Measurements from ENCODE around the gene FN3KRP. TPM values are rescaled to one million over a fixed set of nuclear protein-coding genes. Genes with fewer than 3 reads are reported as not detected.

The FN3KRP gene
- total and polyA plus RNA-seq, 2 of the 13 experiments (the other 11 are each of a cell fraction or from before 2014, with no cell fraction given): 22.4 to 28.2 TPM

GRCh38 chr17:82737967-82738877, 21.7 kb downstream of the FN3KRP start (continued):
- TF ChIP-seq AFF4 (CRISPR knock-in tag; IDR thresholded peaks at IDR 0.05) (peak; percentile 94; the same call in 1 of the 2 replicates), ZFP41 (CRISPR knock-in tag; IDR thresholded peaks at IDR 0.05; ENCODE audit: borderline replicate concordance) (peak; percentile 99), SRSF1 (optimal IDR thresholded peaks at IDR 0.05; ENCODE audit: low read depth, low read length) (peak; percentile 99), ZNF317 (CRISPR knock-in tag; IDR thresholded peaks at IDR 0.05) (peak; percentile 95), ZBTB44 (CRISPR knock-in tag; IDR thresholded peaks at IDR 0.05) (peak; percentile 96), ZNF652 (CRISPR knock-in tag; IDR thresholded peaks at IDR 0.05; ENCODE audit: borderline replicate concordance, low read depth) (peak; percentile 79), JUND (CRISPR knock-in tag; IDR thresholded peaks at IDR 0.05) (peak; percentile 73), ZNF674 (CRISPR knock-in tag; IDR thresholded peaks at IDR 0.05; ENCODE audit: low read depth) (peak; percentile 90; the same call in 1 of the 2 replicates), ZNF329 (CRISPR knock-in tag; IDR thresholded peaks at IDR 0.05; ENCODE audit: low read depth) (peak; percentile 90), ZNF235 (CRISPR knock-in tag; IDR thresholded peaks at IDR 0.05; ENCODE audit: borderline replicate concordance) (peak; percentile 95; the same call in 1 of the 2 replicates), ZMAT5 (CRISPR knock-in tag; IDR thresholded peaks at IDR 0.05; ENCODE audit: borderline replicate concordance, low read depth) (no peak), SNAPC5 (CRISPR knock-in tag; IDR thresholded peaks at IDR 0.05; ENCODE audit: borderline replicate concordance) (peak; percentile 72; the same call in 1 of the 2 replicates), SNAPC2 (CRISPR knock-in tag; IDR thresholded peaks at IDR 0.05) (peak; percentile 97), NONO (IDR thresholded peaks at IDR 0.05) (no peak), NONO (CRISPR knock-in tag; conservative IDR thresholded peaks at IDR 0.05) (peak; percentile 99), ZNF30 (CRISPR knock-in tag; IDR thresholded peaks at IDR 0.05) (peak; percentile 98), MTA1 (CRISPR knock-in tag; IDR thresholded peaks at IDR 0.05; ENCODE audit: borderline replicate concordance) (peak; percentile 100), ZUFSP (CRISPR knock-in tag; IDR thresholded peaks at IDR 0.05; ENCODE audit: borderline replicate concordance) (no peak), HMGA1 (CRISPR knock-in tag; conservative IDR thresholded peaks at IDR 0.05) (no peak), ZFP36L1 (CRISPR knock-in tag; IDR thresholded peaks at IDR 0.05) (peak; percentile 100), GATA4 (IDR thresholded peaks at IDR 0.05; ENCODE audit: borderline replicate concordance, low read depth) (no peak; the same call in 1 of the 2 replicates)
